ENCODE measurements around the gene GIMAP8.
"Not testable (repeated sequence)": the region's sequence is repeated elsewhere in the genome, so short reads cannot be mapped to it uniquely, and the experiment has no call there.

The GIMAP8 gene

GRCh38 chr7:150435390-150436073, 14.9 kb upstream of the GIMAP8 start:
- no peak for DNase-seq (ENCODE audit: low read depth)

GRCh38 chr7:150439967-150440366, 10.5 kb upstream of the GIMAP8 start:
- DNase-seq (ENCODE audit: low read depth), result no peak

GRCh38 chr7:150441524-150441923, 8.9 kb upstream of the GIMAP8 start:
- no peak for DNase-seq (ENCODE audit: low read depth)

- DNase-seq (ENCODE audit: low read depth), result no peak
These were observed 7.6 kb upstream of the GIMAP8 start for GRCh38 chr7:150442811-150443210.

- DNase-seq (ENCODE audit: low read depth), result no peak
These were observed 6.5 kb upstream of the GIMAP8 start for GRCh38 chr7:150443793-150444540.

- no peak for DNase-seq (ENCODE audit: low read depth)
These were observed 5.6 kb upstream of the GIMAP8 start for GRCh38 chr7:150444674-150445365.

- DNase-seq (ENCODE audit: low read depth), result no peak
These were observed 4.0 kb upstream of the GIMAP8 start for GRCh38 chr7:150446288-150446938.

- DNase-seq (ENCODE audit: low read depth), result no peak
These were observed 2.3 kb upstream of the GIMAP8 start for GRCh38 chr7:150447966-150448788.

- peak; percentile 39 for DNase-seq (ENCODE audit: low read depth)
These were observed 1.7 kb upstream of the GIMAP8 start for GRCh38 chr7:150448789-150449147.

- no peak for DNase-seq (ENCODE audit: low read depth)
These were observed 1.1 kb upstream of the GIMAP8 start for GRCh38 chr7:150449206-150449952.

GRCh38 chr7:150451097-150451793, 815 bp downstream of the GIMAP8 start:
- no peak for DNase-seq (ENCODE audit: low read depth)

GRCh38 chr7:150451833-150452461, 1.5 kb downstream of the GIMAP8 start:
- no peak for DNase-seq (ENCODE audit: low read depth)

GRCh38 chr7:150453181-150453580, 2.8 kb downstream of the GIMAP8 start:
- no peak for DNase-seq (ENCODE audit: low read depth)

GRCh38 chr7:150453892-150454291, 3.5 kb downstream of the GIMAP8 start:
- DNase-seq (ENCODE audit: low read depth), result no peak

- not testable (repeated sequence) for DNase-seq (ENCODE audit: low read depth)
These were observed 6.6 kb downstream of the GIMAP8 start for GRCh38 chr7:150457064-150457463.

- DNase-seq (ENCODE audit: low read depth), result no peak
These were observed 7.8 kb downstream of the GIMAP8 start for GRCh38 chr7:150458235-150458634.

GRCh38 chr7:150458756-150459155, 8.3 kb downstream of the GIMAP8 start:
- no peak for DNase-seq (ENCODE audit: low read depth)

GRCh38 chr7:150461520-150461919, 11.1 kb downstream of the GIMAP8 start:
- no peak for DNase-seq (ENCODE audit: low read depth)

- DNase-seq (ENCODE audit: low read depth), result no peak
These were observed 12.0 kb downstream of the GIMAP8 start for GRCh38 chr7:150462413-150462812.

GRCh38 chr7:150463461-150463860, 13.0 kb downstream of the GIMAP8 start:
- DNase-seq (ENCODE audit: low read depth), result no peak
